A549 (cell line): ENCODE measurements around the gene SEC63. TPM values are rescaled to one million over a fixed set of nuclear protein-coding genes. Genes with fewer than 3 reads are reported as not detected.
"Not testable (repeated sequence)": the region's sequence is repeated elsewhere in the genome, so short reads cannot be mapped to it uniquely, and the experiment has no call there.

ENCODE experiments used
- ATAC-seq, 2 experiments: fragments of 200-7000 bp in 1 of 2; fragments of >200 bp in 1 of 2; cut with Nextera tagmentation in 1 of 2; cut with Tn5 transposase in 1 of 2; 3 replicates each; pipeline versions ENCODE4 v1.8.0 to v1.9.1; 2018 to 2020; ENCODE audit warnings: mild to moderate bottlenecking in 1 of 2, moderate library complexity in 1 of 2
- CTCF ChIA-PET: fragments of 300-600 bp; sonication (Branson Sonifier 250); formaldehyde crosslinking; extraction: SDS; loops from one replicate; lab custom pipeline; 2021; ENCODE audit warnings: antibody characterized with exemption, inconsistent platforms; lab: Yijun Ruan, JAX
- POLR2A ChIA-PET: fragments of 350-600 bp; formaldehyde crosslinking; extraction: SDS; loops from one replicate; lab custom pipeline; 2021; ENCODE audit warnings: antibody characterized with exemption, inconsistent platforms; lab: Yijun Ruan, JAX
- DNase-seq, 2 experiments: peaks; one replicate each; pipeline versions ENCODE4 v3.0.0 to v3.0.0-alpha.2; 2011 to 2016; ENCODE audit warnings: low read depth in 1 of 2, low spot score in 1 of 2
- FAIRE-seq: peaks from 2 replicates; lab custom pipeline; 2011; peaks lifted over from hg19 to GRCh38; lab: Jason Lieb, UNC
- H3K27ac ChIP-seq, 2 experiments: fragments of >200 bp; sonication (Bioruptor Twin); formaldehyde crosslinking; 3 replicates each; pipeline ENCODE4 v1.5.1; 2016 to 2017
- H3K4me1 ChIP-seq: fragments of >200 bp; sonication (Bioruptor Twin); formaldehyde crosslinking; 3 replicates; pipeline ENCODE4 v1.6.1; 2016
- H3K4me2 ChIP-seq: fragments of >200 bp; sonication (Bioruptor Twin); formaldehyde crosslinking; 3 replicates; pipeline ENCODE4 v1.6.1; 2016
- H3K4me3 ChIP-seq: fragments of >200 bp; sonication (Bioruptor Twin); formaldehyde crosslinking; 3 replicates; pipeline ENCODE4 v1.5.1; 2016
- H3K9me3 ChIP-seq: fragments of >200 bp; sonication (Bioruptor Twin); formaldehyde crosslinking; 3 replicates; pipeline ENCODE4 v1.6.1; 2016
- CBX8 ChIP-seq: fragments of 200-600 bp; sonication (generic); IDR thresholded peaks from 2 replicates; pipeline ENCODE4 v1.6.1; 2016
- CEBPB ChIP-seq, 2 experiments: fragments of >200 bp in 1 of 2; sonication (Bioruptor Twin) in 1 of 2; formaldehyde crosslinking in 1 of 2; IDR thresholded peaks; 2 replicates each; pipeline ENCODE4 v1.6.1; 2012 to 2016
- EHF ChIP-seq: fragments of 250-450 bp; sonication (Bioruptor Pico); IDR thresholded peaks from 2 replicates; pipeline ENCODE4 v1.5.0; 2020; ENCODE audit warnings: mild to moderate bottlenecking
- EHMT2 ChIP-seq: fragments of 200-600 bp; sonication (generic); IDR thresholded peaks from 2 replicates; pipeline ENCODE4 v1.6.1; 2016; ENCODE audit warnings: antibody characterized with exemption, low read depth, mild to moderate bottlenecking, moderate library complexity
- FOSB ChIP-seq: fragments of 250-450 bp; sonication (Bioruptor Pico); IDR thresholded peaks from 2 replicates; pipeline ENCODE4 v1.5.0; 2020; ENCODE audit warnings: mild to moderate bottlenecking, moderate library complexity
- FOXS1 ChIP-seq: fragments of 250-450 bp; sonication (Bioruptor Pico); IDR thresholded peaks from 2 replicates; pipeline ENCODE4 v1.5.0; 2020; ENCODE audit warnings: mild to moderate bottlenecking, moderate library complexity
- HDAC2 ChIP-seq: fragments of 200-600 bp; sonication (generic); IDR thresholded peaks from 2 replicates; pipeline ENCODE4 v1.6.1; 2016
- HEYL ChIP-seq: fragments of 250-450 bp; sonication (Bioruptor Pico); IDR thresholded peaks from 2 replicates; pipeline ENCODE4 v1.8.0; 2021; ENCODE audit warnings: mild to moderate bottlenecking, moderate library complexity
- HMGXB4 ChIP-seq: fragments of 250-450 bp; sonication (Bioruptor Pico); IDR thresholded peaks from 2 replicates; pipeline ENCODE4 v1.5.0; 2021; ENCODE audit warnings: mild to moderate bottlenecking, moderate library complexity, borderline replicate concordance
- KDM1A ChIP-seq: fragments of 200-600 bp; sonication (generic); IDR thresholded peaks from 2 replicates; pipeline ENCODE4 v1.6.1; 2016; ENCODE audit warnings: low read depth, mild to moderate bottlenecking
- MAZ ChIP-seq: fragments of 150-350 bp; IDR thresholded peaks from 2 replicates; pipeline ENCODE4 v1.6.1; 2014; ENCODE audit warnings: antibody characterized with exemption, low read depth, low read length, borderline replicate concordance
- NFE2L2 ChIP-seq: fragments of 150-350 bp; conservative IDR thresholded peaks from 2 replicates; pipeline ENCODE4 v1.6.1; 2014; ENCODE audit warnings: low read length
- NR3C1 ChIP-seq: fragments of >200 bp; sonication (Bioruptor Twin); formaldehyde crosslinking; IDR thresholded peaks from 3 replicates; pipeline ENCODE4 v1.6.1; 2017
- PBX3 ChIP-seq: IDR thresholded peaks from 2 replicates; pipeline ENCODE4 v1.6.1; 2012
- RAD21 ChIP-seq, 2 experiments: fragments of >200 bp in 1 of 2; sonication (Bioruptor Twin) in 1 of 2; formaldehyde crosslinking in 1 of 2; IDR thresholded peaks in 1 of 2; conservative IDR thresholded peaks in 1 of 2; 2 replicates in 1 of 2; 3 replicates in 1 of 2; pipeline ENCODE4 v1.6.1; 2012 to 2018; ENCODE audit warnings: inconsistent platforms in 1 of 2
- RFX5 ChIP-seq: fragments of 450-650 bp; IDR thresholded peaks from 2 replicates; pipeline ENCODE4 v1.7.1; 2014; ENCODE audit warnings: antibody characterized with exemption, mild to moderate bottlenecking, moderate library complexity
- ZFP36 ChIP-seq: fragments of 450-650 bp; IDR thresholded peaks from 2 replicates; pipeline ENCODE4 v1.6.1; 2014; ENCODE audit warnings: borderline replicate concordance; ENCODE audit not compliant: partially characterized antibody
- ZSCAN20 ChIP-seq: fragments of 250-450 bp; sonication (Bioruptor Pico); IDR thresholded peaks from 2 replicates; pipeline ENCODE4 v1.8.0; 2022; ENCODE audit warnings: mild to moderate bottlenecking, moderate library complexity
- WGBS: methylation state at CpG from one replicate; pipeline ENCODE4 v1.1.6; 2017; ENCODE audit errors: missing lambda C conversion rate; 5-methylcytosine and 5-hydroxymethylcytosine counted together
- polyA plus RNA-seq, 4 experiments: library from polyadenylated mRNA; depleted of rRNA in 3 of 4; stranded (reverse); fragments of >200 nt; fragmentation: RNase III in 1 of 4; extraction: RNeasy Plus Mini Kit Qiagen cat#74134 plus additional on column Dnase treatment in 1 of 4; gene quantifications; 2 replicates in 3 of 4; 3 replicates in 1 of 4; pipeline ENCODE4 v1.2.3, GENCODE V29; 2011 to 2017

Gene SEC63
- polyA plus RNA-seq, 2 of the 4 experiments (the other 2 are of a cell fraction) = 23.0 to 69.3 TPM

GRCh38 chr6:107957308-107957908 lies 600 bp downstream of the SEC63 start (continued):
- TF ChIP-seq HMGXB4 (CRISPR knock-in tag) = no peak

GRCh38 chr6:107956586-107957307 lies 1.3 kb downstream of the SEC63 start:
- Histone ChIP-seq H3K4me1 (peaks cover 33% of the 10 kb centered on the region), H3K9me3 (no peaks in the 10 kb centered on the region), H3K4me3 (peak overlapping the region; percentile 88), H3K4me2 (peak overlapping the region; percentile 89), H3K27ac (peak overlapping the region; percentile 96 to 99)
- 0% methylated on average over 9 of the region's 9 CpGs for WGBS
- ATAC-seq (no peak), FAIRE-seq (no peak), DNase-seq (peak in 1 of 2 experiments; percentile 10)
- no peak for TF ChIP-seq HDAC2
- TF ChIP-seq ZSCAN20 (CRISPR knock-in tag) = no peak
- TF ChIP-seq EHF (CRISPR knock-in tag) = no peak
- no peak for TF ChIP-seq KDM1A
- TF ChIP-seq CEBPB (IDR thresholded peaks at IDR 0.05) = peak; percentile 31 to 34; a peak in 2 of 4 replicates
- CTCF ChIA-PET = no interaction called here
- POLR2A ChIA-PET = interaction anchor here (1.1 kb wide), 1 partner anchor 841 kb away, joined by 3 read pairs; the partner anchor contains the start of gene BEND3

GRCh38 chr6:107956181-107956580 lies 1.8 kb downstream of the SEC63 start:
- Histone ChIP-seq H3K4me3 (peak overlapping the region; percentile 88), H3K27ac (peak overlapping the region; percentile 96 to 99; a peak in 5 of 6 replicates), H3K9me3 (no peaks in the 10 kb centered on the region), H3K4me2 (peak overlapping the region; percentile 89), H3K4me1 (peaks cover 38% of the 10 kb centered on the region)
- POLR2A ChIA-PET = interaction anchor here (1.1 kb wide), 1 partner anchor 840 kb away, joined by 3 read pairs; the partner anchor contains the start of gene BEND3
- ATAC-seq = no peak
- TF ChIP-seq FOXS1 (no peak), HEYL (CRISPR knock-in tag) (no peak), FOSB (CRISPR knock-in tag) (no peak), RFX5 (no peak)
- no peak for FAIRE-seq
- DNase-seq = no peak
- WGBS = 44% methylated on average over 2 of the region's 2 CpGs
- CTCF ChIA-PET = no interaction called here

GRCh38 chr6:107953858-107954414 lies 4.1 kb downstream of the SEC63 start:
- POLR2A ChIA-PET = interaction anchor here (0.6 kb wide), 1 partner anchor 150 kb away, joined by 5 read pairs; no protein-coding TSS in a partner anchor
- CTCF ChIA-PET, FAIRE-seq, H3K9me3 ChIP-seq, DNase-seq, ATAC-seq: not testable (repeated sequence)
- Histone ChIP-seq H3K4me2 (peak overlapping the region; percentile 84), H3K4me3 (peak overlapping the region; percentile 45), H3K4me1 (peaks cover 49% of the 10 kb centered on the region), H3K27ac (peak overlapping the region; percentile 60 to 82)
- 15% methylated on average over 10 of the region's 19 CpGs for WGBS

- ATAC-seq (no peak), DNase-seq (no peak), FAIRE-seq (no peak)
- Histone ChIP-seq H3K27ac (no peak overlapping the region), H3K4me3 (no peak overlapping the region), H3K4me1 (no peaks in the 10 kb centered on the region; the same call in 2 of the 3 replicates), H3K9me3 (no peaks in the 10 kb centered on the region), H3K4me2 (no peak overlapping the region)
- WGBS = 89% methylated on average over 6 of the region's 6 CpGs
- TF ChIP-seq ZFP36 (no peak), MAZ (no peak), NFE2L2 (no peak), EHMT2 (no peak), PBX3 (no peak), CBX8 (no peak), CEBPB (IDR thresholded peaks at IDR 0.05) (no peak), NR3C1 (no peak), HMGXB4 (CRISPR knock-in tag) (no peak), RAD21 (conservative IDR thresholded peaks at IDR 0.05 in 1 of 2, IDR thresholded peaks at IDR 0.05 in 1 of 2) (no peak)
- CTCF ChIA-PET = no interaction called here
- POLR2A ChIA-PET = no interaction called here
Measured at GRCh38 chr6:107943626-107944439, 14.2 kb downstream of the SEC63 start.
